Activated effector memory CD4-positive, alpha-beta T cell treated with anti-CD3 and anti-CD28 coated beads, Interleukin-2, amount 50 U/mL, for 16 hours (primary cell): ENCODE results near the gene EXOC6B.

Source experiments
- DNase-seq: peaks from one replicate; pipeline ENCODE4 v3.0.0-alpha.2; 2020

Gene EXOC6B

GRCh38 chr2:72828840-72829507 is 3.1 kb upstream of the EXOC6B start:
- DNase-seq: no peak

- no peak for DNase-seq
These were observed 2.3 kb upstream of the EXOC6B start for GRCh38 chr2:72827966-72828646.

DNA sequence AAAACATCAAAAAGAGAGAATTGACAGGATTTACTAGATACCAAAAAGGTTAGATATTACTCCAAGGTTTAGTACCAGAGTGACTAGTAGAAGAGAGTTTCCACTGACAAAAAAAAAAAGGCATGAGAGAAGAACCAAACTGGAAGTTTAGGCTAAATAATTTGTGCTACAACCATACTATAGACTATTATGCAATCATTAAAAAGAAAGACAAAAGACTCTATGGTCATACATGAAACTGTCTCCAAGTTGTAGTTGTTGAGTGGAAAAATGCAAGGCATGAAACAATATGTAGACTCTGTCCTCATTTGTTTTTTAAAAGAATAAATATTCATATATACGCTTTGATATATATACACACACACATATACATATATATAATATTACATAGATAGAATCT is 1.7 kb upstream of the EXOC6B start:
- no peak for DNase-seq

DNA sequence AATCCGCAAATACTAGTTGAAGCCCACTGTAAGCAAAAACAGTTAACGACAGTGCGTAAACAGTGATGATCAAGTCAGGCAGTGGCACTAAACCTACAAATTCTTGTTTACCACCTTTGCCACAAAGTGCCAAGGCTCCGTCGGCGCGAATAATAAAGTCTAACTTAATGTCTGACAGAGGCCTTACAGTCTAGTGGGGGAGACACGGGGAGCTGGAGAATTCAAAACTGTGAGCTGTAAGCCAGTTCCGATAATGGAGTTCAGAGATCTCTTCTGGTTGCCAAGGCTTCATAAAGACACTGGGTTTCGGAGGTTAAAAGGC is 284 bp upstream of the EXOC6B start:
- DNase-seq: no peak

- DNase-seq: no peak
These were observed 1.5 kb downstream of the EXOC6B start for GRCh38 chr2:72824224-72824842.

DNA sequence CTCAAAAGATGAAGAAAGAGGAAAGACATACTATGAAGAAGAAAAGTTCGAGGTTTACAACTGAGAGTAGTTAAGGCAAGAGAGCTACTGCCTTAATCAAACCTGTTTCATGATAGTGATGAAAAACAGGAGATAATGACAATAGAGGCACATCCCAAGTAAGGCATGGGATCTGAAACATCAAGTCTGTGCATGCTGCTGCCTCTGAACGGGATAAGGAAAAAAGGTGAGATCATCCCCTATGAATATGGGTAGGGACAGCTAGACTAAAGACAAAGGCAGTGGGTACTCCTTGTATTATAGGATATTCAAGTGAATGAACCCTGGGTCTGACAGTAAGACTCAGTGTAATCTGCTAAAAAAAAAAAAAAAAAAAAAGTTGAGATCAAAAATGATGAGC is 3.0 kb downstream of the EXOC6B start:
- no peak for DNase-seq

- no peak for DNase-seq
These were observed 3.9 kb downstream of the EXOC6B start for GRCh38 chr2:72821983-72822382.

DNA sequence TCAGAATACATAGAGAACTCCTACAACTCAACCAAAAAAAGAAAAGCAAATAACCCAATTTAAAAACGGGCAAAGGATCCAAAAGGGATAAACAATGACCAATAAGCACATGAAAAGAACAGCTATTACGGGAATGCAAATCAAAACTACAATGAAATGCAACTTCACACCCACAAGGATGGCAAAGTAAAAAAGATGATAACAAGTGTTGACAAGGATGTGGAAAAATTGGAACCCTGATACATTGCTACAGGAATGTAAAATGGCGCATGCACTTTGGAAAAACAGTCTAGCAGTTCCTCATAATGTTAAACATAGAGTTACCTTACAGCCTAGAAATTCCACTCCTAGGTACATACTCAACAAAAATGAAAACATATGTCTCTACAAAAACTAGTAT is 4.7 kb downstream of the EXOC6B start:
- DNase-seq: no peak

DNA sequence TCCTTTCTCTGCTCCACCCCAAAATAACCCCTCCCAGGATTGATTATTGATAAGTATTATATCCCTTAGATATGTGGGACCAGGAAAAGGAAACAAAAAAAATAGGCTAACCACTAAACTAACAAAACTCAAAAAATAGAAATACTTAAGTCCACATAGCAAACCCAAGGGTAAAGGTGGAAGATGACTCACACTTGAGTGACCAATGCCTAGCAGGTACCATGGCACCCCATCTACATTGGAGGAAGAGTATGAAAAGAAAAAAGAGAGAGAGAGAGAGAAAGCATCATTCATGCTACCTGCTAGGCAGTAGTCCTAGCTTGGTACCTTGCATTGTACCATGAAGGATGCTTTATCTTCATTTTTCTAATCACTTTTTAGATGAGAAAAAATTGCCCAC is 6.3 kb downstream of the EXOC6B start:
- no peak for DNase-seq

DNA sequence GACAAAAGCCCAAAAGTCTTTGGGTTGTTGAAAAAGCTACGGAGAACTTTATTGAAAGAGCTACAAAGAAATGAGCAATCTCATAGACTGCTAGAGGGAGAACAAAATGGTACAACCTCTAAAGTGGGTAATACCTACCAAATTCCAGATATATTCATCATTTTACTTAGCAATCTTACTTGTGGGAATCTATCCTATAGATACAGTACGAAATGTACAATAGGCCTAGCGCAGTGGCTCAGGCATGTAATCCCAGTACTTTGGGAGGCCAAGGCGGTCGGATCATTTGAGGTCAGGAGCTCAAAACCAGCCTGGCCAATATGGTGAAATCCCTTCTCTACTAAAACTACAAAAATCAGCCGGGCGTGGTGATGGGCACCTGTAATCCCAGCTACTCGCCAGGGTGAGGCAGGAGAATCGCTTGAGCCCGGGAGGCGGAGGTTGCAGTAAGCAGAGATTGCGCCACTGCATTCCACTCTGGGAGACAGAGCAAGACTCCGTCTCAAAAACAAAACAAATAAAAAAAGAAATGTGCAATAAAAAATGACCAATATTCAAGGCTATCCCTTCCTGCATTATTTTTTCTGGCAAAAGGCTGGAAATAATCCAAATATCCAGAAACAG is 10.1 kb downstream of the EXOC6B start:
- DNase-seq: no peak

DNA sequence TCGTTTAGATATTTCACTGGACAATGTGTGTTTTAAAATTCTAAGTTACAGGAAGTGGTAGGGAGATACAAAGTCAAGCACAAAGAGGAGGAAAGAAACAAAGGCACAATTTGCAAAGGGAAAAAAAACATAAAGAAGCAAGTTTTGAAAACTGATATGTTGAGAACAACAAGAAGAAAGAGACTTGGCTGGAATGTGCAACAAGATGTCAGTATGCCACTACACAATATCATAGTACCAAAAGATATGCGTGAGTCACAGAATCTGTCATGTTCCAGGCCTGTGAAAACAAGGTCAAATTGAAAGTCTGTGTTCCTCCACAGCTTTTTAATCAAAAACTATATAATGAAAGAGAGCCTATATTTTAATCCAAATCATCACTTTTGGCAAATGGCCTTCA is 12.0 kb downstream of the EXOC6B start:
- DNase-seq: no peak

DNA sequence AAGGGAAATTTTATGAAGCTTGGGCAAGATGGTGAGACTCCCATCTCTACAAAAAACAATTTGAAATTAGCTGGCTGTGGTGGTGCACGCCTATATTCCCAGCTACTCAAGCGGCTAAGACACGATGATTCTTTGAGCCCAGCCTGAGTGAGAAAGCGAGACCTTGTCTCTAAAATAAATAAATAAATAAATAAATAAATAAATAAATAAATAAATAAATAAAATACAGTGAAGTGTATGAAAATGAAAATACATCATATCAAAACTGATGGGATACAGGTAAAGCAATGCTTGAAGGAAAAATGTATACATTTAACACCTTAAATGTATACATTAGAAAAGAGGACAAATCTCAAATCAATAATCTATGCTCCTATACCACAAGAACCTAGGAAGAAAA is 15.7 kb downstream of the EXOC6B start:
- DNase-seq: no peak

- DNase-seq: no peak
These were observed 16.7 kb downstream of the EXOC6B start for GRCh38 chr2:72809095-72809494.

DNA sequence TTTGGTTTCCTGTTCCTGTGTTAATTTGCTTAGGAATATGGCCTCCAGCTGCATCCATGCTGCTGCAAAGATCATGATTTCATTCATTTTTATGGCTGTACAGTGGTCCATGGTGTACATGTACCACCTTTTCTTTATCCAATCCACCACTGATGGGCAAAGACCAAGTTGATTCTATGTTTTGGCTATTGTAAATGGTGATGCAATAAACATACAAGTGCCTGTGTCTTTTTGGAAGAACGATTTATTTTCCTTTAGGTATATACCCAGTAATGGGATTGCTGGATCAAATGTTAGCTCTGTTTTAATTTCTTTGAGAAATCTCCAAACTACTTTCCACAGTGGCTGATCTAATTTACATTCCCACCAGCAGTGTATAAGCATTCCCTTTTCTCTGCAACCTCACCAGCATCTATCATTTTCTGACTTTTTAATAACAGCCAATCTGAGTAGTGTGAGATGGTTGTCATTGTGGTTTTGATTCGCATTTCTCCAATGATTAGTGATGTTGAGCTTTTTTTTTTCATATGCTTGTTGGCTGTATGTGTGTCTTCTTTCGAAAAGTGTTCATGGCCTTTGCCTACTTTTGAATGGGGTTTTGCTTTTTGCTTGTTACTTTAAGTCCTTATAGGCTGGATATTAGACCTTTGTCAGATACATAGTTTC is 19.4 kb downstream of the EXOC6B start:
- DNase-seq: no peak

DNA sequence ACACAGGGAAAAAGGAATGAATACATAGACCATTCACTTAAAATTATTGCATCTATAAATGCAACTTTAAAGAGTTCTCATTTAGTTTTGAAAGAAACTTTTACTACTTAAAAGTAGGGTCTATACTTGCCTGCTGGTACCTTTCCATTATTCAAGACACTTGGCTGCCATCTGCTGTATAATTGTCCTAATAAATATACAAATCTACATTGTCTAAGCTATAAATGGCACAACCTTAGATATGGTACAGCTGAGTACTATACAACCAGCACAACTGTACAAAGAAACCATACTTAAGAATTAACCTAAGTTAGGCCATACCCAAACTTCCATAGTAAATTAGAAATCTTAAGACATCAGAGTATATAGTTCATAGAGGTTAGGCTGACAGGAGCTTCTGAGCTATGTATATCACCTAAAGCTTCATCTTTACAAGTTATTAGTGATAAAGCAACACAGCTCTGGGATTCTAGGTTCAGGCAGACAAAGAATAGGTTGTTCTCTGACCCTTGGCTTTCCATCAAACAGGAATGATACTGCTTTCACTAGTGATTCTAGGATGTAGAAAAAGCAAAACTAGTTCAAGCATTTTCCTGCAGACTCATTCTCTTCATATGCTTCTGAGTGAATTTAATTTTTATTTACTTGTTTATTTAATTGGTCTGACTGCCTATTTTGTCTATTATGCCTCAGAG is 22.1 kb downstream of the EXOC6B start:
- no peak for DNase-seq

GRCh38 chr2:72803151-72803550 is 22.7 kb downstream of the EXOC6B start:
- DNase-seq: no peak

- DNase-seq: no peak
These were observed 25.3 kb downstream of the EXOC6B start for GRCh38 chr2:72800492-72800891.

GRCh38 chr2:72797740-72798139 is 28.1 kb downstream of the EXOC6B start:
- no peak for DNase-seq

- no peak for DNase-seq
These were observed 29.1 kb downstream of the EXOC6B start for GRCh38 chr2:72796766-72797165.

DNA sequence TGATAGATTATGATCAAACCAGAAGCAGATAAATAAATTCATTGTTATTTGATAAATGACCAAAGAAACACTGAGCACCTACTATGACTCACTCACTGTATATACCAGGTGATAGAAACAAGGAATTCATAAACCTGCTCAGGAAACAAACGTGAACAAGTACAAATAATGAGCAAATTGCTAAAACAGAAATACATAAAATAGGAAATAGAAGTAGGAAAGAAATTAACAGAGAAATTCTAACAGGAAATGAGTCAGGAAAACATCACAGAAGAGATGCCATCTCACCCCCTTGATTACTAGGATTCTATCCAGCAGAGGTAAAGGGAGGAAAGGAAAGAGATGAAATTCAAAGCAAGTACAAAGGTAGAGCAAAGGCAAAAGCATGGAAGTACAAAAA is 31.3 kb downstream of the EXOC6B start:
- DNase-seq: no peak

GRCh38 chr2:72793798-72794440 is 31.9 kb downstream of the EXOC6B start:
- DNase-seq: no peak

DNA sequence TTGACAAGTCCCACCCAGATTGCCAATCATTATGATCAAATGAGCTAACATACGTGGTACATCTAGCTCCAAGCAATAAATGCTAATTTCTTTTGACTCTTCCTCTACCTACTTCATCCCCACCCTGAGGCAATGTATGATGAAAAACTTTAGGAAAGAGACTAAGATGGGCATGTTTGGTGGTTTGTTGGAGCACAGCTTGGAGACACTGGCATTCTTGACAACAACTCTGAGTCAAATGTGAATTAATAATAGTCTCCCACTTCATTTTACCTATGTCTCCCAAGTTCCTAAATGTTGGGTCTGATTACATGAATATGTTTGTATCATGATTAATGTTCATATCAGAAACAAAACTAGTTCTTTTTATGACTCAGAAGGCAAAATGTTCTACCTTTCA is 36.6 kb downstream of the EXOC6B start:
- no peak for DNase-seq

- no peak for DNase-seq
These were observed 37.1 kb downstream of the EXOC6B start for GRCh38 chr2:72788756-72789155.
